GM13977 (cell line): Measurements from ENCODE around the gene APELA.
A peak's percentile ranks its signal among the peaks of the same experiment; 100 is the strongest.
"Not testable (repeated sequence)": the region's sequence is repeated elsewhere in the genome, so short reads cannot be mapped to it uniquely, and the experiment has no call there.

ENCODE experiments used
- DNase-seq: peaks from one replicate; pipeline ENCODE4 v3.0.0; 2012; ENCODE audit warnings: low spot score
- in situ Hi-C: fragments of 300-500 bp; cut with MboI; formaldehyde crosslinking; loops from one replicate; pipeline ENCODE4 v1.12.0; 2022; ENCODE audit warnings: low sequenced_read_pairs, low pct_unique_long_range_greater_than_20kb, mixed read lengths, inconsistent platforms; ENCODE audit not compliant: unreplicated experiment
- TF ChIP-seq, protein P1 (sequence below): IDR thresholded peaks from 2 replicates; pipeline ENCODE4 v1.5.1; 2012; ENCODE audit warnings: mild to moderate bottlenecking, control low read depth; ENCODE audit not compliant: insufficient read depth; ENCODE audit errors: extremely low read depth, missing control alignments

APELA gene

DNA sequence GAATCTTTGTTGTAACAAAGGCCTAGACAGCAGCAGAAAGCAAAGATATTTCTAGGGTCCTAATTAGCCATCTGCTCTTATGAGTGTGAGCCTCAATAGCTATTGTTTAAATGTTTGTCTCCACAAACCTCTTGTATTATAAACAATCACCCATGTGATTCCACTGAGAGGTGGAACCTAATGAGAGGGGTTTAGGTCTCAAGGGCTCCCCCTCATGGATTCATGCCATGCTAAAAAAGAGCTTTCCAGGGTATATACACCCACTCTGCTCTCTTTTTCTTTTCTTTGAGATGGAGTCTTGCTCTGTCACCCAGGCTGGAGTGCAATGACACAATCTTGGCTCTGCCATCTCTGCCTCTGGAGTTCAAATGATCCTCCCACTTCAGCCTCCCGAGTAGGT is 58.4 kb downstream of the APELA start:
- peak; percentile 40 for DNase-seq
- in situ Hi-C loops: no loop called here
- TF ChIP-seq, protein P1, sequence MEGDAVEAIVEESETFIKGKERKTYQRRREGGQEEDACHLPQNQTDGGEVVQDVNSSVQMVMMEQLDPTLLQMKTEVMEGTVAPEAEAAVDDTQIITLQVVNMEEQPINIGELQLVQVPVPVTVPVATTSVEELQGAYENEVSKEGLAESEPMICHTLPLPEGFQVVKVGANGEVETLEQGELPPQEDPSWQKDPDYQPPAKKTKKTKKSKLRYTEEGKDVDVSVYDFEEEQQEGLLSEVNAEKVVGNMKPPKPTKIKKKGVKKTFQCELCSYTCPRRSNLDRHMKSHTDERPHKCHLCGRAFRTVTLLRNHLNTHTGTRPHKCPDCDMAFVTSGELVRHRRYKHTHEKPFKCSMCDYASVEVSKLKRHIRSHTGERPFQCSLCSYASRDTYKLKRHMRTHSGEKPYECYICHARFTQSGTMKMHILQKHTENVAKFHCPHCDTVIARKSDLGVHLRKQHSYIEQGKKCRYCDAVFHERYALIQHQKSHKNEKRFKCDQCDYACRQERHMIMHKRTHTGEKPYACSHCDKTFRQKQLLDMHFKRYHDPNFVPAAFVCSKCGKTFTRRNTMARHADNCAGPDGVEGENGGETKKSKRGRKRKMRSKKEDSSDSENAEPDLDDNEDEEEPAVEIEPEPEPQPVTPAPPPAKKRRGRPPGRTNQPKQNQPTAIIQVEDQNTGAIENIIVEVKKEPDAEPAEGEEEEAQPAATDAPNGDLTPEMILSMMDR: peak; percentile 26

GRCh38 chr4:164935865-164936606 is 59.1 kb downstream of the APELA start:
- in situ Hi-C loops, DNase-seq: not testable (repeated sequence)

DNA sequence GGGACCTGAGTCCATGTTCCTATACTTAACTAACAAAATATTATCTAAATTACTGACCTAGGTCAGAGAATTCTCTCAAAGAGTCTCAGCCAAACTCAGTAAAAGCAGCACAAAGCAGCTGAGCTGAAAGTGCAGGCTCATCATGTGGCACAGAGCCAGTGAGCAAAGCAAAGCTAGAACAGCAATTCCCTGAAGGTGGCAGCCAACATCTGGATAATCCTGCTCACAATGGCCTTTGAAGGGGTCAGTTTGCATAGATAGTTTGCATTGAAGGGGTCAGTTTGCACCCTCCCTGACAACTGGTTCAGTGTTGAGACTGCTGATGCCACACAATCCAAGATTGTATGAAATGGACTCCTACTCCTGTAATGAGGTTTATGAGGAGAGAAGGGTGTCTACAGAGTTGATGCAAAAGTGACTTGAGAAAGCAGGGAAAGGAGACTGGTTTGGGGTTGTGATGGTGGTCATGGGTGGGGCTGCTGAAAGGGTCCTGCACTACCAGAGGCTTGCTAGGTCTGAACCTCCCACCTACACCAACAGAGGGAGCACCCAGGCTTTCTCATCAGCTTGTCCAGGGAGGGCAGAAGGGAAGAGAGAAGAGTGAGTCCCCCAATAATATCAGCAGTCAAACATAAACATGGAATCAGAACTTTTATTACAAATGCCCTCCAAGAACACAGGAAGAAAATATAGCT is 60.7 kb downstream of the APELA start:
- in situ Hi-C loops: no loop called here
- TF ChIP-seq, protein P1: peak; percentile 48
- DNase-seq: no peak

GRCh38 chr4:164943192-164943591 is 66.2 kb downstream of the APELA start:
- no peak for DNase-seq
- in situ Hi-C loops: no loop called here
- TF ChIP-seq, protein P1: no peak

DNA sequence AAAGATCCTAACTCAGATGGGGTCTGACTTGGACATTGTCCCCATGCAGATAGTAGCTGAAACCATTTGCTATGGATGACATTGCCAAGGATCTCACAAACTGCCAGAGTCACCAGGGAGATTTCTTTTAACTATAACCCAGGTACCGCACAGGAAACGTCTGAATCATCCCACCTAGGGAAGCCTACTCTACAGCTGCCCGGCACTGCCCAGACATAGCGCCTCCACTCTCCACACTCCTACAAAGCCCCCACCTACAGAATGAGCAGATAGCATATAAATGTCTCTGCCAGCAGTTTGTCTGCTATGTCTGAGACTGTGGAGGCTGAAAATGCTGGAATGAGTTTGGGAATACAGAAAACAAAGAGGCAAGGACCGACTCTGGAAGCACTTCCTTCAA is 68.2 kb downstream of the APELA start:
- in situ Hi-C loops: no loop called here
- DNase-seq: no peak
- TF ChIP-seq, protein P1: no peak

GRCh38 chr4:164946810-164947209 is 69.8 kb downstream of the APELA start:
- no peak for DNase-seq
- in situ Hi-C loops: no loop called here
- TF ChIP-seq, protein P1: no peak
